ENCODE results near the gene C1orf226. TPM values are rescaled to one million over a fixed set of nuclear protein-coding genes. Genes with fewer than 3 reads are reported as not detected.
"Not testable (repeated sequence)": the region's sequence is repeated elsewhere in the genome, so short reads cannot be mapped to it uniquely, and the experiment has no call there.

C1orf226 gene
- polyA plus RNA-seq, 1 experiment: 0.07 TPM

GRCh38 chr1:162407539-162407938 is 26.0 kb downstream of the C1orf226 start:
- Histone ChIP-seq H3K27me3 (ENCODE audit: control insufficient read depth, insufficient read depth, low read length) (no peaks in the 10 kb centered on the region), H3K27ac (ENCODE audit: low read depth, low read length) (no peak overlapping the region), H3K9me3 (ENCODE audit: control insufficient read depth, insufficient read depth, low read length) (no peaks in the 10 kb centered on the region), H3K4me3 (ENCODE audit: low read depth, low read length) (no peak overlapping the region)
- DNase-seq (ENCODE audit: low read depth, low spot score): no peak
- CTCF ChIA-PET: interaction anchor here (3.0 kb wide), 1 partner anchor 16 kb away, joined by 8 read pairs; no protein-coding TSS in a partner anchor
- TF ChIP-seq CTCF (IDR thresholded peaks at IDR 0.05; ENCODE audit: low read depth, low read length): no peak
- POLR2A ChIA-PET: no interaction called here

GRCh38 chr1:162412002-162412401 is 30.5 kb downstream of the C1orf226 start, which contains the start of gene SH2D1B:
TSS of gene SH2D1B (minus strand) at chr1:162412136. CDS start at chr1:162412016, 120 bp downstream.
- Histone ChIP-seq H3K27ac (ENCODE audit: low read depth, low read length) (no peak within 1 kb of the TSS), H3K9me3 (ENCODE audit: control insufficient read depth, insufficient read depth, low read length) (no peaks in the 10 kb centered on the region), H3K27me3 (ENCODE audit: control insufficient read depth, insufficient read depth, low read length) (no peaks in the 10 kb centered on the region), H3K4me3 (ENCODE audit: low read depth, low read length) (no peak within 1 kb of the TSS)
- ChIA-PET CTCF (no interaction called here), POLR2A (no interaction called here)
- no peak for TF ChIP-seq CTCF (IDR thresholded peaks at IDR 0.05; ENCODE audit: low read depth, low read length)
- DNase-seq (ENCODE audit: low read depth, low spot score): no peak

GRCh38 chr1:162416215-162416614 is 34.7 kb downstream of the C1orf226 start:
- POLR2A ChIA-PET: no interaction called here
- CTCF ChIA-PET: no interaction called here
- no peak overlapping the region for H3K4me3 ChIP-seq (ENCODE audit: low read depth, low read length)
- no peak for TF ChIP-seq CTCF (IDR thresholded peaks at IDR 0.05; ENCODE audit: low read depth, low read length)
- DNase-seq (ENCODE audit: low read depth, low spot score): no peak
- no peaks in the 10 kb centered on the region for H3K9me3 ChIP-seq (ENCODE audit: control insufficient read depth, insufficient read depth, low read length)
- no peak overlapping the region for H3K27ac ChIP-seq (ENCODE audit: low read depth, low read length)
- no peaks in the 10 kb centered on the region for H3K27me3 ChIP-seq (ENCODE audit: control insufficient read depth, insufficient read depth, low read length)

- Histone ChIP-seq H3K9me3 (ENCODE audit: control insufficient read depth, insufficient read depth, low read length) (no peaks in the 10 kb centered on the region), H3K4me3 (ENCODE audit: low read depth, low read length) (no peak overlapping the region), H3K27me3 (ENCODE audit: control insufficient read depth, insufficient read depth, low read length) (no peaks in the 10 kb centered on the region), H3K27ac (ENCODE audit: low read depth, low read length) (no peak overlapping the region)
- ChIA-PET CTCF (interaction anchor here (1.5 kb wide), 1 partner anchor 25 kb away, joined by 5 read pairs; no protein-coding TSS in a partner anchor), POLR2A (no interaction called here)
- DNase-seq (ENCODE audit: low read depth, low spot score): no peak
- TF ChIP-seq CTCF (IDR thresholded peaks at IDR 0.05; ENCODE audit: low read depth, low read length): no peak
Measured at GRCh38 chr1:162416909-162417308, 35.4 kb downstream of the C1orf226 start.

- no peak for TF ChIP-seq CTCF (IDR thresholded peaks at IDR 0.05; ENCODE audit: low read depth, low read length)
- no peak for DNase-seq (ENCODE audit: low read depth, low spot score)
- no peak overlapping the region for H3K4me3 ChIP-seq (ENCODE audit: low read depth, low read length)
- POLR2A ChIA-PET: no interaction called here
- H3K27me3 ChIP-seq (ENCODE audit: control insufficient read depth, insufficient read depth, low read length): no peaks in the 10 kb centered on the region
- no peaks in the 10 kb centered on the region for H3K9me3 ChIP-seq (ENCODE audit: control insufficient read depth, insufficient read depth, low read length)
- H3K27ac ChIP-seq (ENCODE audit: low read depth, low read length): no peak overlapping the region
- CTCF ChIA-PET: interaction anchor here (1.5 kb wide), 1 partner anchor 26 kb away, joined by 5 read pairs; no protein-coding TSS in a partner anchor
Measured at GRCh38 chr1:162417650-162418049, 36.1 kb downstream of the C1orf226 start.

GRCh38 chr1:162418584-162418983 is 37.1 kb downstream of the C1orf226 start:
- CTCF ChIA-PET: interaction anchor here (0.5 to 1.5 kb wide), 2 partner anchors 27 to 352 kb away, joined by 3 to 5 read pairs; no protein-coding TSS in a partner anchor
- H3K9me3 ChIP-seq (ENCODE audit: control insufficient read depth, insufficient read depth, low read length); H3K27ac ChIP-seq (ENCODE audit: low read depth, low read length); POLR2A ChIA-PET; DNase-seq (ENCODE audit: low read depth, low spot score); H3K27me3 ChIP-seq (ENCODE audit: control insufficient read depth, insufficient read depth, low read length); H3K4me3 ChIP-seq (ENCODE audit: low read depth, low read length): not testable (repeated sequence)

GRCh38 chr1:162419450-162419931 is 38.0 kb downstream of the C1orf226 start:
- H3K27me3 ChIP-seq (ENCODE audit: control insufficient read depth, insufficient read depth, low read length); H3K27ac ChIP-seq (ENCODE audit: low read depth, low read length); H3K9me3 ChIP-seq (ENCODE audit: control insufficient read depth, insufficient read depth, low read length); H3K4me3 ChIP-seq (ENCODE audit: low read depth, low read length); DNase-seq (ENCODE audit: low read depth, low spot score); POLR2A ChIA-PET: not testable (repeated sequence)
- CTCF ChIA-PET: interaction anchor here (0.6 kb wide), 1 partner anchor 109 kb away, joined by 3 read pairs; no protein-coding TSS in a partner anchor
